Endothelial cell of umbilical vein (primary cell): Measurements from ENCODE around the gene IGSF9. TPM values are rescaled to one million over a fixed set of nuclear protein-coding genes. Genes with fewer than 3 reads are reported as not detected.

ENCODE experiments used
- BruUV-seq: library from RNA; stranded (reverse); fragments of 400-500 nt; replicated peaks from 2 replicates; lab custom pipeline; 2021; lab: Mats Ljungman, UMichigan
- CTCF ChIA-PET: fragments of 300-600, 350-600 bp; sonication (Branson Sonifier 250); formaldehyde crosslinking; loops from one replicate; lab custom pipeline; 2021; ENCODE audit warnings: antibody characterized with exemption, inconsistent platforms; lab: Charles Lee
- POLR2A ChIA-PET: fragments of 300-600, 350-600 bp; sonication (Branson Sonifier 250); formaldehyde crosslinking; loops from one replicate; lab custom pipeline; 2021; ENCODE audit warnings: antibody characterized with exemption, inconsistent platforms; lab: Charles Lee
- DNase-seq: peaks from one replicate; pipeline ENCODE4 v3.0.0-alpha.2; 2011; ENCODE audit warnings: low read depth, low spot score
- FAIRE-seq: peaks from 2 replicates; lab custom pipeline; 2011; peaks lifted over from hg19 to GRCh38; lab: Jason Lieb, UNC
- H2AFZ ChIP-seq: 2 replicates; pipeline ENCODE4 v1.6.0; 2012; ENCODE audit warnings: low read depth, low read length, control low read depth, inconsistent platforms
- H3K27ac ChIP-seq: 2 replicates; pipeline ENCODE4 v1.5.1; 2011; ENCODE audit warnings: low read depth, mild to moderate bottlenecking, control low read depth, low read length, moderate library complexity; ENCODE audit not compliant: insufficient read depth
- H3K27me3 ChIP-seq, 2 experiments: 2 replicates each; pipeline versions ENCODE4 v1.6.0 to v1.6.1; 2011; ENCODE audit warnings: low read length in 2 of 2, mixed read lengths in 1 of 2; ENCODE audit not compliant: control insufficient read depth in 2 of 2, insufficient read depth in 2 of 2
- H3K36me3 ChIP-seq, 2 experiments: 2 replicates in 1 of 2; 3 replicates in 1 of 2; pipeline ENCODE4 v1.5.1; 2011; ENCODE audit warnings: low read length in 2 of 2, mild to moderate bottlenecking in 1 of 2, moderate library complexity in 1 of 2; ENCODE audit not compliant: control insufficient read depth in 2 of 2, insufficient read depth in 2 of 2; ENCODE audit errors: extremely low read depth in 1 of 2
- H3K4me1 ChIP-seq: 3 replicates; pipeline ENCODE4 v1.5.1; 2011; ENCODE audit warnings: mild to moderate bottlenecking, low read length; ENCODE audit not compliant: control insufficient read depth, insufficient read depth; ENCODE audit errors: extremely low read depth
- H3K4me2 ChIP-seq: 2 replicates; pipeline ENCODE4 v1.6.1; 2011; ENCODE audit warnings: low read length, control low read depth, mixed read lengths; ENCODE audit not compliant: insufficient read depth
- H3K4me3 ChIP-seq, 3 experiments: fragments of 200-600 bp in 1 of 3; sonication (generic), shearing (Covaris generic) in 1 of 3; replicated peaks in 1 of 3; 2 replicates each; pipeline ENCODE4 v1.5.1; 2011 to 2016; ENCODE audit warnings: control low read depth in 3 of 3, low read length in 3 of 3, mild to moderate bottlenecking in 2 of 3, inconsistent platforms in 1 of 3, low read depth in 1 of 3, moderate library complexity in 1 of 3; ENCODE audit not compliant: insufficient read depth in 1 of 3
- H3K79me2 ChIP-seq: 2 replicates; pipeline ENCODE4 v1.6.0; 2012; ENCODE audit warnings: low read length, inconsistent platforms; ENCODE audit not compliant: control insufficient read depth, insufficient read depth
- H3K9ac ChIP-seq: replicated peaks from 2 replicates; pipeline ENCODE3; 2011; ENCODE audit warnings: low read length, control low read depth; ENCODE audit not compliant: insufficient read depth; ENCODE audit errors: extremely low read depth
- H3K9me1 ChIP-seq: replicated peaks from 3 replicates; pipeline ENCODE4 v1.6.0; 2011; ENCODE audit warnings: mild to moderate bottlenecking, low read length; ENCODE audit not compliant: control insufficient read depth, insufficient read depth; ENCODE audit errors: extremely low read depth
- H3K9me3 ChIP-seq: replicated peaks from 2 replicates; pipeline ENCODE4 v1.5.1; 2012; ENCODE audit warnings: low read length, inconsistent platforms; ENCODE audit not compliant: control insufficient read depth, insufficient read depth
- H4K20me1 ChIP-seq: replicated peaks from 2 replicates; pipeline ENCODE3; 2011; ENCODE audit warnings: mild to moderate bottlenecking, low read length; ENCODE audit not compliant: control insufficient read depth, insufficient read depth; ENCODE audit errors: extremely low read depth
- EZH2 ChIP-seq: IDR thresholded peaks from 2 replicates; pipeline ENCODE4 v1.6.1; 2012; ENCODE audit warnings: borderline replicate concordance, low read depth, mild to moderate bottlenecking, moderate library complexity, low read length, inconsistent platforms; ENCODE audit not compliant: severe bottlenecking
- FOS ChIP-seq: IDR thresholded peaks from 2 replicates; pipeline ENCODE4 v1.6.1; 2011; ENCODE audit warnings: mild to moderate bottlenecking, low read length, moderate library complexity, borderline replicate concordance; ENCODE audit not compliant: insufficient read depth
- GATA2 ChIP-seq: IDR thresholded peaks from 2 replicates; pipeline ENCODE4 v1.7.0; 2011; ENCODE audit warnings: low read depth, mild to moderate bottlenecking, moderate library complexity, mixed read lengths, low read length; ENCODE audit not compliant: insufficient read length, insufficient read depth
- JUN ChIP-seq: IDR thresholded peaks from 2 replicates; pipeline ENCODE4 v1.6.1; 2011; ENCODE audit warnings: borderline replicate concordance, low read depth; ENCODE audit not compliant: insufficient read length, insufficient read depth
- MYC ChIP-seq: IDR thresholded peaks from one replicate; pipeline ENCODE4 v1.6.1; 2011; ENCODE audit warnings: mild to moderate bottlenecking, low read depth, low read length
- POLR2A ChIP-seq: IDR thresholded peaks from 2 replicates; pipeline ENCODE4 v1.6.1; 2012; ENCODE audit warnings: low read depth, mild to moderate bottlenecking, control low read depth, low read length
- POLR2AphosphoS5 ChIP-seq: IDR thresholded peaks from 2 replicates; pipeline ENCODE4 v1.6.1; 2012; ENCODE audit warnings: low read depth, mild to moderate bottlenecking, control low read depth, low read length, moderate library complexity; ENCODE audit not compliant: insufficient read depth
- dilution Hi-C: fragments of 300-500 bp; cut with MboI; formaldehyde crosslinking; loops from one replicate; pipeline ENCODE4 v1.15.0; 2019; ENCODE audit warnings: low sequenced_read_pairs; ENCODE audit not compliant: extremely low pct_ligation_motif_present
- intact Hi-C: fragments of 100-400 bp; cut with micrococcal nuclease; formaldehyde crosslinking; loops from one replicate; pipeline ENCODE4 v1.10.0; 2022
- polyA plus RNA-seq, 4 experiments: library from polyadenylated mRNA; depleted of rRNA in 3 of 4; stranded (reverse) in 3 of 4; unstranded in 1 of 4; fragments of >200 nt; gene quantifications; 2 replicates each; pipeline versions ENCODE4 v1.2.1 to v1.2.3, GENCODE V29; 2011 to 2012; ENCODE audit warnings: missing spikeins in 1 of 4
- total RNA-seq: library from RNA; stranded (reverse); gene quantifications from 2 replicates; pipeline ENCODE4 v1.2.3, GENCODE V29; 2021
- TF ChIP-seq, protein P1 (sequence below): IDR thresholded peaks from 2 replicates; pipeline ENCODE4 v1.6.1; 2011; ENCODE audit not compliant: insufficient read depth, insufficient read length
- TF ChIP-seq, protein P2 (sequence below), 2 donors: IDR thresholded peaks; 1 replicate in 1 of 2; 2 replicates in 1 of 2; pipeline ENCODE4 v1.5.1; 2011; ENCODE audit warnings: low read length in 2 of 2, mild to moderate bottlenecking in 2 of 2, moderate library complexity in 2 of 2, control low read depth in 1 of 2, inconsistent platforms in 1 of 2, low read depth in 1 of 2; ENCODE audit not compliant: insufficient read depth in 1 of 2; ENCODE audit errors: extremely low read depth in 1 of 2

Gene IGSF9
- total and polyA plus RNA-seq, 2 donors (not counting 3 experiments of a cell fraction or from before 2014, with no cell fraction given): 0.15 TPM

DNA sequence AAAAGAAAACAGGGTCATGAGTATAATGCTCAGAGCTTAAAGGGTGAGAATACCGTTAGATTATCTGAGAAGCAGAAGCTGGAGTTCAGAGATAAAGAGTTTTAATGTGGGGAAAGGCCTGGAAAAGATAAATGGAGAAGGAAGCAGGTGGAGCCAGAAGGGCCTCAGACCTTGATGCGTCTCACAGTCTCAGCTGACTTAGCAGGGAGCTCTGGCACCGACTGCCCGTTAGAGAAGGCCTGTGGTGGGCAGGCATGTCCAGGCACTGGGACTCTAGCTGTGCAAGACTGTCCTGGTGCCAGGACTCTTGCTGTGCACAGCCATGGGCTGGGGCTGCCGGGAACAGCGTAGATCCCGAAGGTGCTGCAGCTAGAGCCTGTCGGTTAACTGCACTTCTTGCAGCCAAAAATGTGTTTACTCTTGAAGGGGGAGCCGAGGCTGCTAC, 12.4 kb upstream of the IGSF9 start:
- dilution Hi-C loops (no loop called here), intact Hi-C loops (no loop called here)
- FAIRE-seq (no peak), DNase-seq (no peak)
- Histone ChIP-seq H4K20me1 (no peaks in the 10 kb centered on the region), H3K79me2 (no peaks in the 10 kb centered on the region), H3K9me1 (no peaks in the 10 kb centered on the region), H3K9me3 (no peaks in the 10 kb centered on the region), H3K27ac (no peak overlapping the region), H3K4me2 (no peak overlapping the region), H3K36me3 (no peaks in the 10 kb centered on the region), H3K9ac (no peak overlapping the region), H3K4me1 (no peaks in the 10 kb centered on the region), H3K27me3 (peaks cover 7 to 11% of the 10 kb centered on the region in 2 experiments), H3K4me3 (no peak overlapping the region), H2AFZ (no peak overlapping the region)
- ChIA-PET CTCF (interaction anchor here (1.0 to 1.8 kb wide), 4 partner anchors 8 to 50 kb away, joined by 3 to 8 read pairs (median 8); partner anchors contain the start of gene IGSF9), POLR2A (no interaction called here)
- BruUV-seq: no TSS peak
- no peak for TF ChIP-seq POLR2A
- TF ChIP-seq JUN: no peak
- TF ChIP-seq, protein P1, sequence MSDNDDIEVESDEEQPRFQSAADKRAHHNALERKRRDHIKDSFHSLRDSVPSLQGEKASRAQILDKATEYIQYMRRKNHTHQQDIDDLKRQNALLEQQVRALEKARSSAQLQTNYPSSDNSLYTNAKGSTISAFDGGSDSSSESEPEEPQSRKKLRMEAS: no peak
- no peak for TF ChIP-seq FOS
- no peak for TF ChIP-seq EZH2
- TF ChIP-seq POLR2AphosphoS5: no peak

DNA sequence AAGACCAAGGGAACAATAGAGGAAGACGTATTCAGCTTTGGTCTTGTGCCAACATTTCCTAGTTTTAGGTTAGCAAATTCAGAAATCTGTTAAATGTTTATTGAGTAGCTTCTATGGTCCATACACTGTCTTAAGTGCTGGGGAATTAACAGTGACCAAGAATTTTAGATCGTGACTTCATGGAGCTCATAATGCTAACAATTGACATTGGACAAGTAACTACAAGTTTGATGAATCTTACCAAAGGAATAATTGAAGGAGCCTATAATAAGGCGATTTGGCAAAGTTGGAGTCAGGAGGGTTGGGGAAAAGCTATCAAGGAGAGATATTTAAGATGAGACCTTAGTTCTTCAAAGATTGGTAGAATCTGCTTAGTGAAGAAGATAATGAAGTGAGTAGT, 10.0 kb upstream of the IGSF9 start:
- BruUV-seq: no TSS peak
- ChIA-PET CTCF (interaction anchor here (1.0 to 1.8 kb wide), 3 partner anchors 16 to 52 kb away, joined by 3 to 7 read pairs (median 5); no protein-coding TSS in a partner anchor), POLR2A (no interaction called here)
- no peak overlapping the region for H3K4me3 ChIP-seq
- no peaks in the 10 kb centered on the region for H3K9me3 ChIP-seq
- H3K9me1 ChIP-seq: no peaks in the 10 kb centered on the region
- H3K4me1 ChIP-seq: no peaks in the 10 kb centered on the region
- H3K9ac ChIP-seq: no peak overlapping the region
- dilution Hi-C loops: no loop called here
- H2AFZ ChIP-seq: no peak overlapping the region
- H3K79me2 ChIP-seq: no peaks in the 10 kb centered on the region
- TF ChIP-seq MYC (no peak), JUN (no peak), EZH2 (no peak), GATA2 (no peak), POLR2A (no peak), FOS (no peak), POLR2AphosphoS5 (no peak)
- TF ChIP-seq, protein P2, sequence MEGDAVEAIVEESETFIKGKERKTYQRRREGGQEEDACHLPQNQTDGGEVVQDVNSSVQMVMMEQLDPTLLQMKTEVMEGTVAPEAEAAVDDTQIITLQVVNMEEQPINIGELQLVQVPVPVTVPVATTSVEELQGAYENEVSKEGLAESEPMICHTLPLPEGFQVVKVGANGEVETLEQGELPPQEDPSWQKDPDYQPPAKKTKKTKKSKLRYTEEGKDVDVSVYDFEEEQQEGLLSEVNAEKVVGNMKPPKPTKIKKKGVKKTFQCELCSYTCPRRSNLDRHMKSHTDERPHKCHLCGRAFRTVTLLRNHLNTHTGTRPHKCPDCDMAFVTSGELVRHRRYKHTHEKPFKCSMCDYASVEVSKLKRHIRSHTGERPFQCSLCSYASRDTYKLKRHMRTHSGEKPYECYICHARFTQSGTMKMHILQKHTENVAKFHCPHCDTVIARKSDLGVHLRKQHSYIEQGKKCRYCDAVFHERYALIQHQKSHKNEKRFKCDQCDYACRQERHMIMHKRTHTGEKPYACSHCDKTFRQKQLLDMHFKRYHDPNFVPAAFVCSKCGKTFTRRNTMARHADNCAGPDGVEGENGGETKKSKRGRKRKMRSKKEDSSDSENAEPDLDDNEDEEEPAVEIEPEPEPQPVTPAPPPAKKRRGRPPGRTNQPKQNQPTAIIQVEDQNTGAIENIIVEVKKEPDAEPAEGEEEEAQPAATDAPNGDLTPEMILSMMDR (IDR thresholded peaks at IDR 0.05; ENCODE audit: extremely low read depth in 1 of 2, insufficient read depth in 1 of 2, low read depth in 1 of 2, low read length in 2 of 2): no peak
- TF ChIP-seq, protein P1: no peak
- no peaks in the 10 kb centered on the region for H4K20me1 ChIP-seq
- DNase-seq (no peak), FAIRE-seq (no peak)
- intact Hi-C loops: no loop called here
- no peak overlapping the region for H3K27ac ChIP-seq
- peaks cover 18 to 22% of the 10 kb centered on the region in 2 experiments for H3K27me3 ChIP-seq
- no peak overlapping the region for H3K4me2 ChIP-seq
- H3K36me3 ChIP-seq: no peaks in the 10 kb centered on the region
